ENCODE data around the gene TIMMDC1.

DNA sequence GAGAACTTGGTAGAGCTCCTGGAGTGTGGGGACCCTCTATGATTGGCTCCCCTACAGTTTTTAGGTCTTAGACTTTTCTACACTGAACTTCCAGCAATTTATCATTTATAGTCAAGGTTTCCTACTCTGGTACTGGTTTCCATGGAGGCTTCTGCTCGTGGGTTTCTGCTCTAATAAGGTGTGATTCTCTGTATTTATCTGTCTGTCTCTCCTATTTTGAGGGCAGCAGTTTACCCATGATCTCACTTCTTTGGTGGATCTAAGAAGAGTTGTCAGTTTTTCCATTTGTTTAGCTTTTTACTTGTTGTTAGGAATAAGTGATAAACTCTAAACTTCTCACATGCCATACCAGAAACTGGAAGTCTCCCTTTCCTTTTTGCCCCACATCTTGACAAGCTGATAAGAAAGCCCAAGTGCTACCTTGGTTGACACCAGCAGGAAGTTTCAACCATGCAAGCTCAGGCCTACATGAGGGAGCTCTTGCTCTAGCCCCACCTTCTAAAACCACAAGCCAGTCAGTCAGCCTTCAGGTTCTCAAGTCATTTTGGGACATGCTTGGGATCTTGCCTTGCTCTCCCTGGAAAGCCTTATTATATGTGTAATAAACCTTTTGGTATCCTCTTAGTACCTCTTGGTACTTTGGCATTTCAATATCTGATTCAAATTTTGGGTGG is 10.0 kb downstream of the TIMMDC1 start:
- TF ChIP-seq SP1 (IDR thresholded peaks at IDR 0.05; ENCODE audit: low read depth, low read length) (no peak), MTA2 (IDR thresholded peaks at IDR 0.05; ENCODE audit: low read depth) (no peak), CEBPB (IDR thresholded peaks at IDR 0.05; ENCODE audit: borderline replicate concordance in 1 of 2, low read depth in 2 of 2, low read length in 2 of 2) (no peak)
- TF ChIP-seq, protein P1, sequence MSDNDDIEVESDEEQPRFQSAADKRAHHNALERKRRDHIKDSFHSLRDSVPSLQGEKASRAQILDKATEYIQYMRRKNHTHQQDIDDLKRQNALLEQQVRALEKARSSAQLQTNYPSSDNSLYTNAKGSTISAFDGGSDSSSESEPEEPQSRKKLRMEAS (IDR thresholded peaks at IDR 0.05; ENCODE audit: low read depth, low read length) = no peak
- TF ChIP-seq, protein P2, sequence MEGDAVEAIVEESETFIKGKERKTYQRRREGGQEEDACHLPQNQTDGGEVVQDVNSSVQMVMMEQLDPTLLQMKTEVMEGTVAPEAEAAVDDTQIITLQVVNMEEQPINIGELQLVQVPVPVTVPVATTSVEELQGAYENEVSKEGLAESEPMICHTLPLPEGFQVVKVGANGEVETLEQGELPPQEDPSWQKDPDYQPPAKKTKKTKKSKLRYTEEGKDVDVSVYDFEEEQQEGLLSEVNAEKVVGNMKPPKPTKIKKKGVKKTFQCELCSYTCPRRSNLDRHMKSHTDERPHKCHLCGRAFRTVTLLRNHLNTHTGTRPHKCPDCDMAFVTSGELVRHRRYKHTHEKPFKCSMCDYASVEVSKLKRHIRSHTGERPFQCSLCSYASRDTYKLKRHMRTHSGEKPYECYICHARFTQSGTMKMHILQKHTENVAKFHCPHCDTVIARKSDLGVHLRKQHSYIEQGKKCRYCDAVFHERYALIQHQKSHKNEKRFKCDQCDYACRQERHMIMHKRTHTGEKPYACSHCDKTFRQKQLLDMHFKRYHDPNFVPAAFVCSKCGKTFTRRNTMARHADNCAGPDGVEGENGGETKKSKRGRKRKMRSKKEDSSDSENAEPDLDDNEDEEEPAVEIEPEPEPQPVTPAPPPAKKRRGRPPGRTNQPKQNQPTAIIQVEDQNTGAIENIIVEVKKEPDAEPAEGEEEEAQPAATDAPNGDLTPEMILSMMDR (IDR thresholded peaks at IDR 0.05 in 2 of 3, conservative IDR thresholded peaks at IDR 0.05 in 1 of 3; ENCODE audit: control insufficient read depth in 2 of 3, extremely low read depth in 1 of 3, insufficient read depth in 1 of 3, low read depth in 3 of 3, low read length in 3 of 3) = no peak

Data from GM12878 (cell line).